ENCODE results near the gene MYOZ3.

MYOZ3 gene

DNA sequence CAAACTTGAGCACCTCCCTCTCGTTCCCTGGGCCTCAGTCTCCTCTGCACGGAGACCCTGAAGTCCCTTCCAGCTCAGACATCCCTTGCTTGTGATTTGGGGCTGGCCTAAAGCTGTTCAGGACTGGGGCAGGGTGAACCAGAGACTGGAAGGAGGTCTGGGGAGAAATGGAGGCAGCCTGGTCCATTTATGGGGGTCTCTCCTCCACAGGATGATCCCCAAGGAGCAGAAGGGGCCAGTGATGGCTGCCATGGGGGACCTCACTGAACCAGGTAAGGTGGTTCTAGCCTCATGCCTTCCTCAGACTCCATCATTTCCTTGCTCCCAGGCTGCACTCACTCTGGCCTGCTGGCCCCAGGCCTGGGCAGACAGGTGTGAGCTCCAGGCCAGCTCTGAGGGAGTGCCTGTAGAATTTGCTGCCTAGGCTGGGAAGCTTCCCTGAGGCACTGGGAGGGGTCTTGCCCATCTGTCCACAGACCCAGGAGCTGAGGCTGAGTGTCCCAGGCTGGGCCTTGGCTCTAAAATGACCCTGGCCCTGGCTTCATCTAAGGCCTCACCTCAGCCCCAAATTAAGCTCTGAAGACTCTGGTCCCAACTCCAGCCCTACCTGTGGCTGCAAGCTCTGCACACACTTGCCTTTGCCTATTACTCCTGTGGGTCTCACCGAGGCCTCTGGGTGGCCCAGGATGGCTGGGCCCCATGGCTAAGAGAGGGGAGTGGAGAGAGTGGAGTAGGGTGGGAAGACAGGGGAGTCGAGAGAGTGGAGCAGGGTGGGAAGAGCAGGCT is 1.9 kb downstream of the MYOZ3 start:
- H4K91ac ChIP-seq (ENCODE audit: low read length), result no peak overlapping the region
- no peak overlapping the region for H2BK120ac ChIP-seq (ENCODE audit: low read depth, low read length)
- H3K23ac ChIP-seq (ENCODE audit: low read length in 2 of 2), result no peak overlapping the region
- no peak overlapping the region for H2BK5ac ChIP-seq (ENCODE audit: low read depth, low read length, poor library complexity, severe bottlenecking)
- peaks cover 6% of the 10 kb centered on the region for H3K4me1 ChIP-seq (ENCODE audit: control insufficient read depth, insufficient read depth, low read depth, low read length)
- no peak overlapping the region for H2BK15ac ChIP-seq (ENCODE audit: low read depth, poor library complexity, severe bottlenecking)
- H2AFZ ChIP-seq (ENCODE audit: low read depth, low read length), result no peak overlapping the region
- H3K79me1 ChIP-seq (replicated peaks; ENCODE audit: low read length, poor library complexity, severe bottlenecking), result no peaks in the 10 kb centered on the region
- H3K4me2 ChIP-seq (ENCODE audit: low read length, poor library complexity, severe bottlenecking), result no peak overlapping the region
- H3K14ac ChIP-seq (ENCODE audit: low read length in 2 of 2), result no peak overlapping the region
- no peak overlapping the region for H3K9ac ChIP-seq (ENCODE audit: low read length)
- 83% methylated on average over 3 of the region's 4 CpGs for WGBS
- no peak for DNase-seq
- H2AK5ac ChIP-seq (ENCODE audit: low read length, severe bottlenecking), result no peak overlapping the region
- no peak overlapping the region for H4K8ac ChIP-seq (ENCODE audit: low read length)
- H3K27me3 ChIP-seq (ENCODE audit: control insufficient read depth in 1 of 2, insufficient read depth in 1 of 2, low read length in 2 of 2), result peaks cover 16 to 24% of the 10 kb centered on the region in 2 experiments
- H3K27ac ChIP-seq (ENCODE audit: low read length, poor library complexity, severe bottlenecking), result no peak overlapping the region
- H2BK12ac ChIP-seq (ENCODE audit: low read length in 2 of 2), result no peak overlapping the region
- no peak overlapping the region for H3K4me3 ChIP-seq (ENCODE audit: insufficient read depth in 1 of 2, low read depth in 1 of 2, low read length in 2 of 2)
- no peaks in the 10 kb centered on the region for H3K36me3 ChIP-seq (ENCODE audit: control insufficient read depth in 1 of 2, insufficient read depth in 2 of 2, low read depth in 1 of 2, low read length in 2 of 2)
- H3K4ac ChIP-seq (ENCODE audit: low read depth in 1 of 2, low read length in 2 of 2), result no peak overlapping the region
- no peak overlapping the region for H3K18ac ChIP-seq (ENCODE audit: low read depth in 1 of 2, low read length in 2 of 2)
- no peaks in the 10 kb centered on the region for H3K9me3 ChIP-seq (ENCODE audit: control insufficient read depth, low read length)

DNA sequence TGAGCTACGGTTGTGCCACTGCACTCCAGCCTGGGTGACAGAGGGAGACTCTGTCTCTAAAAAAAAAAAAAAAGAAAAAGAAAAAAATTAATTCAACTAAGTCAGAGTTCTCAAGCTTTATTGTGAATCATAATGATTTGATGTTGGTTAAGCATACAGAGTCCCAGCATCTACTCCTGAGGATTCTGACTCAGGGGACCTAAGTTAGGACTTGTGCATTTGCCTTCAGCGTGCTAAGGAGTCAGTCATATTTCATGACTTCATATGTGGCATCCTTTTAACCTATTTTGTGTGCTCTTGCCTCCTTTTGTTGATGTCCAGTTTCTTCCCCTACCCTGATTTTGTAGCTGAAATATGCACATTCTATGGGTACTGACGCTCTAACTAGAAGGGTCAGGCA is 2.9 kb downstream of the MYOZ3 start:
- H2BK5ac ChIP-seq (ENCODE audit: low read depth, low read length, poor library complexity, severe bottlenecking), result no peak overlapping the region
- H3K36me3 ChIP-seq (ENCODE audit: control insufficient read depth in 1 of 2, insufficient read depth in 2 of 2, low read depth in 1 of 2, low read length in 2 of 2), result no peaks in the 10 kb centered on the region
- no peak overlapping the region for H3K4me3 ChIP-seq (ENCODE audit: insufficient read depth in 1 of 2, low read depth in 1 of 2, low read length in 2 of 2)
- no peak overlapping the region for H3K9ac ChIP-seq (ENCODE audit: low read length)
- H2BK15ac ChIP-seq (ENCODE audit: low read depth, poor library complexity, severe bottlenecking), result no peak overlapping the region
- no peak overlapping the region for H2BK120ac ChIP-seq (ENCODE audit: low read depth, low read length)
- H2AK5ac ChIP-seq (ENCODE audit: low read length, severe bottlenecking), result no peak overlapping the region
- H3K14ac ChIP-seq (ENCODE audit: low read length in 2 of 2), result no peak overlapping the region
- H3K9me3 ChIP-seq (ENCODE audit: control insufficient read depth, low read length), result no peaks in the 10 kb centered on the region
- DNase-seq, result no peak
- H4K91ac ChIP-seq (ENCODE audit: low read length), result no peak overlapping the region
- no peak overlapping the region for H2AFZ ChIP-seq (ENCODE audit: low read depth, low read length)
- 87% methylated on average over 3 of the region's 3 CpGs for WGBS
- peaks cover 16 to 24% of the 10 kb centered on the region in 2 experiments for H3K27me3 ChIP-seq (ENCODE audit: control insufficient read depth in 1 of 2, insufficient read depth in 1 of 2, low read length in 2 of 2)
- no peaks in the 10 kb centered on the region for H3K79me1 ChIP-seq (replicated peaks; ENCODE audit: low read length, poor library complexity, severe bottlenecking)
- no peak overlapping the region for H3K4me2 ChIP-seq (ENCODE audit: low read length, poor library complexity, severe bottlenecking)
- H4K8ac ChIP-seq (ENCODE audit: low read length), result no peak overlapping the region
- peaks cover 6% of the 10 kb centered on the region for H3K4me1 ChIP-seq (ENCODE audit: control insufficient read depth, insufficient read depth, low read depth, low read length)
- H3K4ac ChIP-seq (ENCODE audit: low read depth in 1 of 2, low read length in 2 of 2), result no peak overlapping the region
- no peak overlapping the region for H3K18ac ChIP-seq (ENCODE audit: low read depth in 1 of 2, low read length in 2 of 2)
- H3K27ac ChIP-seq (ENCODE audit: low read length, poor library complexity, severe bottlenecking), result no peak overlapping the region
- H2BK12ac ChIP-seq (ENCODE audit: low read length in 2 of 2), result no peak overlapping the region
- H3K23ac ChIP-seq (ENCODE audit: low read length in 2 of 2), result no peak overlapping the region

DNA sequence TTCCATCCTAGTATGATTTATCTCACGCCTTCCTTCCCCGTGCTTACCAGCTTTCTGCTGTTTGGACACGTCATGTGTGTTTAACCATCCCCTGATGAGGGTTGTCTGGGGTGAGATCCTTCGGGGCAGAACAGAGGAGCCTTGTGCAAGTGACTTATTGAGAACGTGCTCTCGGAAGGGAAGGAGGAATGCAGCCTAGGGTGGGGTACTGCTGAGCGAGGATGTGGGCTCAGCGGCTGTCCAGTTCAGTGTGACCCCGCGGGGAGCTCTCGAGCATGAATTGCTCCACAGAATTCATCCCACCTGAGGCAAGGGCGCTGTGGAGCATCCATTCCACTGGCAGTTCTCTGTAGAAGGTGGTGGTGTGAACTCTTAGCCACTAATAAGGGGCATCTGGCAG is 4.0 kb downstream of the MYOZ3 start:
- Histone ChIP-seq H3K4me2 (ENCODE audit: low read length, poor library complexity, severe bottlenecking) (peak overlapping the region; percentile 0), H2BK12ac (ENCODE audit: low read length in 2 of 2) (no peak overlapping the region), H2BK15ac (ENCODE audit: low read depth, poor library complexity, severe bottlenecking) (no peak overlapping the region), H3K36me3 (ENCODE audit: control insufficient read depth in 1 of 2, insufficient read depth in 2 of 2, low read depth in 1 of 2, low read length in 2 of 2) (no peaks in the 10 kb centered on the region), H3K9ac (ENCODE audit: low read length) (no peak overlapping the region), H3K27me3 (ENCODE audit: control insufficient read depth in 1 of 2, insufficient read depth in 1 of 2, low read length in 2 of 2) (peaks cover 16 to 24% of the 10 kb centered on the region in 2 experiments), H2AFZ (ENCODE audit: low read depth, low read length) (no peak overlapping the region), H3K18ac (ENCODE audit: low read depth in 1 of 2, low read length in 2 of 2) (no peak overlapping the region), H4K8ac (ENCODE audit: low read length) (no peak overlapping the region), H3K14ac (ENCODE audit: low read length in 2 of 2) (no peak overlapping the region), H4K91ac (ENCODE audit: low read length) (no peak overlapping the region), H3K9me3 (ENCODE audit: control insufficient read depth, low read length) (no peaks in the 10 kb centered on the region), H3K23ac (ENCODE audit: low read length in 2 of 2) (no peak overlapping the region), H3K4me3 (ENCODE audit: insufficient read depth in 1 of 2, low read depth in 1 of 2, low read length in 2 of 2) (no peak overlapping the region), H2BK5ac (ENCODE audit: low read depth, low read length, poor library complexity, severe bottlenecking) (no peak overlapping the region), H3K79me1 (replicated peaks; ENCODE audit: low read length, poor library complexity, severe bottlenecking) (no peaks in the 10 kb centered on the region), H2BK120ac (ENCODE audit: low read depth, low read length) (no peak overlapping the region), H3K27ac (ENCODE audit: low read length, poor library complexity, severe bottlenecking) (no peak overlapping the region), H3K4ac (ENCODE audit: low read depth in 1 of 2, low read length in 2 of 2) (no peak overlapping the region), H3K4me1 (ENCODE audit: control insufficient read depth, insufficient read depth, low read depth, low read length) (peaks cover 6% of the 10 kb centered on the region), H2AK5ac (ENCODE audit: low read length, severe bottlenecking) (no peak overlapping the region)
- DNase-seq, result no peak
- 92% methylated on average over 12 of the region's 12 CpGs for WGBS

DNA sequence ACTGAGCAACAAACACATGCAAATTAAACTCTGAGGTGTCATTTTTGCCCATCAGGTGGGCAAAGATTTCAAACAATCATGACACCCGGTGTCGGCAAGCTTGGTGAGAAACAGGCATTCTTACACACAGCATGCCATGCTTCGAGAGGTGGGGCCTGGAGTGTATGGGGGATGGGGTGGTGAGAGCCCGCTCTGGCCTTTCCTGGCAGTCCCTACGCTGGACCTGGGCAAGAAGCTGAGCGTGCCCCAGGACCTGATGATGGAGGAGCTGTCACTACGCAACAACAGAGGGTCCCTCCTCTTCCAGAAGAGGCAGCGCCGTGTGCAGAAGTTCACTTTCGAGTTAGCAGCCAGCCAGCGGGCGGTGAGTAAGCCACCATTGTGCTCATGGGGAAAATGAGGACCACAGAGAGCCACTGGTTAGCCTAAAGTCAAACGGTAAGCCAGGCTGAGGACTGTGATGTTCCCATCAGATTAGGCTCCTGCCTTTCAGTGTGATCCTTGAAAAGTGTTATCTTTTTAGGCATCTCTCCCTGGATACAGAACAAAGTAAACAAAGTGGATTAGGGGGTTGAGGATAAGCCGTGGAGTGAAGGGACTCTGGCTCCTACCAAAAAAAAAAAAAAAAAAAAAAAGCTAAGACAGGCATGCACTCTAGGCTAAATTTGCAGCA is 9.4 kb downstream of the MYOZ3 start:
- Histone ChIP-seq H3K23ac (ENCODE audit: low read length in 2 of 2) (no peak overlapping the region), H3K9ac (ENCODE audit: low read length) (no peak overlapping the region), H4K8ac (ENCODE audit: low read length) (no peak overlapping the region), H2BK15ac (ENCODE audit: low read depth, poor library complexity, severe bottlenecking) (no peak overlapping the region), H3K36me3 (ENCODE audit: control insufficient read depth in 1 of 2, insufficient read depth in 2 of 2, low read depth in 1 of 2, low read length in 2 of 2) (no peaks in the 10 kb centered on the region), H3K9me3 (ENCODE audit: control insufficient read depth, low read length) (no peaks in the 10 kb centered on the region), H3K4ac (ENCODE audit: low read depth in 1 of 2, low read length in 2 of 2) (no peak overlapping the region), H3K14ac (ENCODE audit: low read length in 2 of 2) (no peak overlapping the region), H3K4me1 (ENCODE audit: control insufficient read depth, insufficient read depth, low read depth, low read length) (peaks cover 29% of the 10 kb centered on the region), H3K27ac (ENCODE audit: low read length, poor library complexity, severe bottlenecking) (no peak overlapping the region), H3K4me2 (ENCODE audit: low read length, poor library complexity, severe bottlenecking) (no peak overlapping the region), H4K91ac (ENCODE audit: low read length) (no peak overlapping the region), H2BK5ac (ENCODE audit: low read depth, low read length, poor library complexity, severe bottlenecking) (no peak overlapping the region), H2AK5ac (ENCODE audit: low read length, severe bottlenecking) (no peak overlapping the region), H2BK12ac (ENCODE audit: low read length in 2 of 2) (no peak overlapping the region), H3K4me3 (ENCODE audit: insufficient read depth in 1 of 2, low read depth in 1 of 2, low read length in 2 of 2) (no peak overlapping the region), H3K18ac (ENCODE audit: low read depth in 1 of 2, low read length in 2 of 2) (peak overlapping the region in 1 of 2 experiments; percentile 11), H3K79me1 (replicated peaks; ENCODE audit: low read length, poor library complexity, severe bottlenecking) (peaks cover 2% of the 10 kb centered on the region), H3K27me3 (ENCODE audit: control insufficient read depth in 1 of 2, insufficient read depth in 1 of 2, low read length in 2 of 2) (peaks cover 0 to 6% of the 10 kb centered on the region in 2 experiments), H2AFZ (ENCODE audit: low read depth, low read length) (no peak overlapping the region), H2BK120ac (ENCODE audit: low read depth, low read length) (no peak overlapping the region)
- 71% methylated on average over 12 of the region's 14 CpGs for WGBS
- DNase-seq, result peak; percentile 19
